Measurements from ENCODE around the gene ARID2. TPM values are rescaled to one million over a fixed set of nuclear protein-coding genes. Genes with fewer than 3 reads are reported as not detected.

ARID2 gene
- total and polyA plus RNA-seq, 10 of the 15 experiments (the other 5 are each of a cell fraction or from before 2014, with no cell fraction given), result 9.2 to 29.8 (median 20.3) TPM

DNA sequence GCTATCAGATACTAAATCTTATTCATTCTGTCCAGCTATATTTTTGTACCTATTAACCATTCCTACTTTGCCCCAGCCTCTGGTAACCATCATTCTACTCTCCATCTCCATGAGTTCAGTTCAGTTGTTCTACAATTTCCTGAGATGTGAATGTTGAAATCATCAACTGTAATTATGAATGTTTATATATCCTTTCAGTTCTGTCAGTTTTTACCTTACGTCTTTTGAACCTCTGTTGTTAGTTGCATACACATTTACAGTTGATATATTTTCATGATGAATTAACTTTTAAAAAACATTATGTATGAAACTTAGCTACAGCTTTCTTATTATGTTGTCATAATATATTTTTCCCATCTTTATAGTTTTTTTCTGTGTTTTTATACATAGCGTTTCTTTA, 102.1 kb downstream of the ARID2 start (continued):
- TF ChIP-seq, protein P1, sequence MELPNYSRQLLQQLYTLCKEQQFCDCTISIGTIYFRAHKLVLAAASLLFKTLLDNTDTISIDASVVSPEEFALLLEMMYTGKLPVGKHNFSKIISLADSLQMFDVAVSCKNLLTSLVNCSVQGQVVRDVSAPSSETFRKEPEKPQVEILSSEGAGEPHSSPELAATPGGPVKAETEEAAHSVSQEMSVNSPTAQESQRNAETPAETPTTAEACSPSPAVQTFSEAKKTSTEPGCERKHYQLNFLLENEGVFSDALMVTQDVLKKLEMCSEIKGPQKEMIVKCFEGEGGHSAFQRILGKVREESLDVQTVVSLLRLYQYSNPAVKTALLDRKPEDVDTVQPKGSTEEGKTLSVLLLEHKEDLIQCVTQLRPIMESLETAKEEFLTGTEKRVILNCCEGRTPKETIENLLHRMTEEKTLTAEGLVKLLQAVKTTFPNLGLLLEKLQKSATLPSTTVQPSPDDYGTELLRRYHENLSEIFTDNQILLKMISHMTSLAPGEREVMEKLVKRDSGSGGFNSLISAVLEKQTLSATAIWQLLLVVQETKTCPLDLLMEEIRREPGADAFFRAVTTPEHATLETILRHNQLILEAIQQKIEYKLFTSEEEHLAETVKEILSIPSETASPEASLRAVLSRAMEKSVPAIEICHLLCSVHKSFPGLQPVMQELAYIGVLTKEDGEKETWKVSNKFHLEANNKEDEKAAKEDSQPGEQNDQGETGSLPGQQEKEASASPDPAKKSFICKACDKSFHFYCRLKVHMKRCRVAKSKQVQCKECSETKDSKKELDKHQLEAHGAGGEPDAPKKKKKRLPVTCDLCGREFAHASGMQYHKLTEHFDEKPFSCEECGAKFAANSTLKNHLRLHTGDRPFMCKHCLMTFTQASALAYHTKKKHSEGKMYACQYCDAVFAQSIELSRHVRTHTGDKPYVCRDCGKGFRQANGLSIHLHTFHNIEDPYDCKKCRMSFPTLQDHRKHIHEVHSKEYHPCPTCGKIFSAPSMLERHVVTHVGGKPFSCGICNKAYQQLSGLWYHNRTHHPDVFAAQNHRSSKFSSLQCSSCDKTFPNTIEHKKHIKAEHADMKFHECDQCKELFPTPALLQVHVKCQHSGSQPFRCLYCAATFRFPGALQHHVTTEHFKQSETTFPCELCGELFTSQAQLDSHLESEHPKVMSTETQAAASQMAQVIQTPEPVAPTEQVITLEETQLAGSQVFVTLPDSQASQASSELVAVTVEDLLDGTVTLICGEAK (IDR thresholded peaks at IDR 0.05; ENCODE audit: borderline replicate concordance), result no peak

- POLR2A ChIA-PET, result interaction anchor here (1.2 kb wide), 1 partner anchor 8 kb away, joined by 3 read pairs; no protein-coding TSS in a partner anchor
Observed at GRCh38 chr12:45833401-45833800, 103.9 kb downstream of the ARID2 start.

More at GRCh38 chr12:45833401-45833800, 103.9 kb downstream of the ARID2 start:
- no peak overlapping the region for H3K4me3 ChIP-seq
- no peaks in the 10 kb centered on the region for H4K20me1 ChIP-seq (ENCODE audit: control insufficient read depth, insufficient read depth)
- ChIA-PET CTCF (interaction anchor here (1.0 to 1.6 kb wide), 2 partner anchors 71 to 77 kb away, joined by 3 to 5 read pairs; no protein-coding TSS in a partner anchor), SMC1A (ENCODE audit: uncharacterized antibody, unreplicated experiment) (interaction anchor here (0.9 to 1.3 kb wide), 2 partner anchors 12 to 71 kb away, joined by 4 to 5 read pairs; no protein-coding TSS in a partner anchor), RAD21 (ENCODE audit: unreplicated experiment) (interaction anchor here (0.9 kb wide), 1 partner anchor 35 kb away, joined by 3 read pairs; no protein-coding TSS in a partner anchor)
- H3K27ac ChIP-seq (ENCODE audit: control insufficient read depth, insufficient read depth), result no peak overlapping the region
- H3K36me3 ChIP-seq (ENCODE audit: control insufficient read depth in 2 of 2, insufficient read depth in 2 of 2, low read length in 1 of 2), result peaks cover 0 to 3% of the 10 kb centered on the region in 2 experiments; a peak in 1 of 4 replicates
- no peak overlapping the region for H3K4me2 ChIP-seq (ENCODE audit: control insufficient read depth, insufficient read depth)
- no peak overlapping the region for H3K9ac ChIP-seq (ENCODE audit: control insufficient read depth, insufficient read depth, low read length)
- H3K27me3 ChIP-seq (replicated peaks in 1 of 2; ENCODE audit: control insufficient read depth in 2 of 2, insufficient read depth in 2 of 2, low read length in 1 of 2), result no peaks in the 10 kb centered on the region
- no peaks in the 10 kb centered on the region for H3K79me2 ChIP-seq (ENCODE audit: control insufficient read depth, insufficient read depth, low read length)
- in situ Hi-C loops (cut with MboI) (no loop called here), intact Hi-C loops (cut with micrococcal nuclease; ENCODE audit: unreplicated experiment) (no loop called here)
- no TSS peak for BruUV-seq (replicated peaks)
- DNase-seq (ENCODE audit: low read depth, low spot score) (no peak), FAIRE-seq (no peak), ATAC-seq (no peak)
- H2AFZ ChIP-seq (ENCODE audit: control insufficient read depth, low read depth, low read length), result no peak overlapping the region
- TF ChIP-seq ZNF217 (IDR thresholded peaks at IDR 0.05) (no peak), CHD4 (IDR thresholded peaks at IDR 0.05) (no peak), BACH1 (IDR thresholded peaks at IDR 0.05; ENCODE audit: borderline replicate concordance) (no peak), SIN3A (IDR thresholded peaks at IDR 0.05; ENCODE audit: low read depth, low read length) (no peak), BMI1 (IDR thresholded peaks at IDR 0.05; ENCODE audit: borderline replicate concordance) (no peak), ETV6 (conservative IDR thresholded peaks at IDR 0.05 in 1 of 2, IDR thresholded peaks at IDR 0.05 in 1 of 2; ENCODE audit: borderline replicate concordance in 1 of 2, low read depth in 1 of 2) (no peak), RBBP5 (conservative IDR thresholded peaks at IDR 0.05) (no peak)
- H3K9me3 ChIP-seq (replicated peaks; ENCODE audit: control insufficient read depth, insufficient read depth, low read length), result peaks cover 1% of the 10 kb centered on the region; the same call in 2 of the 3 replicates
- peaks cover under 1% of the 10 kb centered on the region; the same call in 1 of the 2 replicates for H3K4me1 ChIP-seq (ENCODE audit: control insufficient read depth, insufficient read depth, low read length)
